ENCODE results near the gene ZNF599.
"Not testable (repeated sequence)": the region's sequence is repeated elsewhere in the genome, so short reads cannot be mapped to it uniquely, and the experiment has no call there.

DNA sequence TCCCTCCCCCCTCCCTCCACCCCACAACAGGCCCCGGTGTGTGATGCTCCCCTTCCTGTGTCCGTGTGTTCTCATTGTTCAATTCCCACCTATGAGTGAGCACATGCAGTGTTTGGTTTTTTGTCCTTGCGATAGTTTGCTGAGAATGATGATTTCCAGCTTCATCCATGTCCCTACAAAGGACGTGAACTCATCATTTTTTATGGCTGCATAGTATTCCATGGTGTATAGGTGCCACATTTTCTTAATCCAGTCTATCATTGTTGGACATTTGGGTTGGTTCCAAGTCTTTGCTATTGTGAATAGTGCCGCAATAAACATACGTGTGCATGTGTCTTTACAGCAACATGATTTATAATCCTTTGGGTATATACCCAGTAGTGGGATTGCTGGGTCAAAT is 23.9 kb upstream of the ZNF599 start:
- TF ChIP-seq, protein P1, sequence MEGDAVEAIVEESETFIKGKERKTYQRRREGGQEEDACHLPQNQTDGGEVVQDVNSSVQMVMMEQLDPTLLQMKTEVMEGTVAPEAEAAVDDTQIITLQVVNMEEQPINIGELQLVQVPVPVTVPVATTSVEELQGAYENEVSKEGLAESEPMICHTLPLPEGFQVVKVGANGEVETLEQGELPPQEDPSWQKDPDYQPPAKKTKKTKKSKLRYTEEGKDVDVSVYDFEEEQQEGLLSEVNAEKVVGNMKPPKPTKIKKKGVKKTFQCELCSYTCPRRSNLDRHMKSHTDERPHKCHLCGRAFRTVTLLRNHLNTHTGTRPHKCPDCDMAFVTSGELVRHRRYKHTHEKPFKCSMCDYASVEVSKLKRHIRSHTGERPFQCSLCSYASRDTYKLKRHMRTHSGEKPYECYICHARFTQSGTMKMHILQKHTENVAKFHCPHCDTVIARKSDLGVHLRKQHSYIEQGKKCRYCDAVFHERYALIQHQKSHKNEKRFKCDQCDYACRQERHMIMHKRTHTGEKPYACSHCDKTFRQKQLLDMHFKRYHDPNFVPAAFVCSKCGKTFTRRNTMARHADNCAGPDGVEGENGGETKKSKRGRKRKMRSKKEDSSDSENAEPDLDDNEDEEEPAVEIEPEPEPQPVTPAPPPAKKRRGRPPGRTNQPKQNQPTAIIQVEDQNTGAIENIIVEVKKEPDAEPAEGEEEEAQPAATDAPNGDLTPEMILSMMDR (IDR thresholded peaks at IDR 0.05), result not testable (repeated sequence)
- TF ChIP-seq POLR2A (IDR thresholded peaks at IDR 0.05), result not testable (repeated sequence)
